DND-41 (cell line): ENCODE results near the gene RTN4RL2.

Source experiments
- ATAC-seq: fragments of 200-7000 bp; cut with Tn5 transposase; 3 replicates; pipeline ENCODE4 v1.9.1; 2021; ENCODE audit warnings: low read depth; ENCODE audit not compliant: insufficient read depth
- DNase-seq: peaks from one replicate; pipeline ENCODE4 v3.0.0-alpha.2; 2020
- H2AFZ ChIP-seq: 2 replicates; pipeline ENCODE4 v1.6.0; 2012; ENCODE audit warnings: low read depth, low read length
- H3K27ac ChIP-seq: 2 replicates; pipeline ENCODE4 v1.5.1; 2012; ENCODE audit warnings: low read length, inconsistent platforms
- H3K27me3 ChIP-seq: fragments of 200-600 bp; sonication (generic); 2 replicates; pipeline ENCODE4 v1.6.0; 2012; ENCODE audit warnings: low read length, mild to moderate bottlenecking, inconsistent platforms; ENCODE audit not compliant: insufficient read depth, poor library complexity
- H3K36me3 ChIP-seq: 2 replicates; pipeline ENCODE4 v1.5.1; 2012; ENCODE audit warnings: low read length, inconsistent platforms; ENCODE audit not compliant: insufficient read depth
- H3K4me1 ChIP-seq: 2 replicates; pipeline ENCODE4 v1.5.1; 2012; ENCODE audit warnings: mild to moderate bottlenecking, low read length; ENCODE audit not compliant: insufficient read depth
- H3K4me2 ChIP-seq: 2 replicates; pipeline ENCODE4 v1.6.0; 2012; ENCODE audit warnings: mild to moderate bottlenecking, moderate library complexity, low read length, inconsistent platforms; ENCODE audit not compliant: insufficient read depth
- H3K4me3 ChIP-seq, 2 experiments: fragments of 200-600 bp in 1 of 2; shearing (Covaris generic) in 1 of 2; 2 replicates each; pipeline ENCODE4 v1.5.1; 2012 to 2016; ENCODE audit warnings: inconsistent platforms in 2 of 2, low read length in 2 of 2, mild to moderate bottlenecking in 2 of 2, low read depth in 1 of 2, moderate library complexity in 1 of 2
- H3K79me2 ChIP-seq: 2 replicates; pipeline ENCODE4 v1.6.0; 2012; ENCODE audit warnings: low read length, inconsistent platforms; ENCODE audit not compliant: insufficient read depth
- H3K9ac ChIP-seq: 2 replicates; pipeline ENCODE4 v1.6.0; 2012; ENCODE audit warnings: low read depth, mild to moderate bottlenecking, inconsistent platforms, low read length, moderate library complexity
- H3K9me3 ChIP-seq: 2 replicates; pipeline ENCODE4 v1.5.1; 2012; ENCODE audit warnings: low read length, moderate library complexity, mild to moderate bottlenecking, inconsistent platforms; ENCODE audit not compliant: insufficient read depth, severe bottlenecking
- H4K20me1 ChIP-seq: 2 replicates; pipeline ENCODE4 v1.6.0; 2012; ENCODE audit warnings: low read length; ENCODE audit not compliant: insufficient read depth
- CTCF ChIP-seq: IDR thresholded peaks from 2 replicates; pipeline ENCODE4 v1.5.1; 2012; ENCODE audit warnings: borderline replicate concordance, low read length, moderate library complexity, mild to moderate bottlenecking; ENCODE audit not compliant: poor library complexity, severe bottlenecking; ENCODE audit errors: extremely low read depth
- EZH2 ChIP-seq: IDR thresholded peaks from 3 replicates; pipeline ENCODE4 v1.6.1; 2012; ENCODE audit warnings: borderline replicate concordance, low read depth, mild to moderate bottlenecking, moderate library complexity, low read length, inconsistent platforms; ENCODE audit not compliant: severe bottlenecking

The RTN4RL2 gene

GRCh38 chr11:57428643-57429042 lies 31.7 kb upstream of the RTN4RL2 start:
- Histone ChIP-seq H3K79me2 (peaks cover 25% of the 10 kb centered on the region), H3K9me3 (no peaks in the 10 kb centered on the region), H3K9ac (no peak overlapping the region), H4K20me1 (peaks cover 16% of the 10 kb centered on the region), H2AFZ (no peak overlapping the region), H3K27ac (no peak overlapping the region), H3K36me3 (peaks cover 20% of the 10 kb centered on the region), H3K4me2 (no peak overlapping the region), H3K4me1 (peaks cover 40% of the 10 kb centered on the region), H3K27me3 (no peaks in the 10 kb centered on the region), H3K4me3 (no peak overlapping the region)
- ATAC-seq (no peak), DNase-seq (no peak)
- TF ChIP-seq CTCF = no peak
- no peak for TF ChIP-seq EZH2

- Histone ChIP-seq H3K27me3 (peaks cover 3% of the 10 kb centered on the region), H3K4me1 (peaks cover 27% of the 10 kb centered on the region), H4K20me1 (peaks cover 7% of the 10 kb centered on the region; the same call in 1 of the 2 replicates), H3K4me3 (no peak overlapping the region), H2AFZ (no peak overlapping the region), H3K27ac (no peak overlapping the region), H3K9me3 (no peaks in the 10 kb centered on the region), H3K36me3 (peaks cover 11% of the 10 kb centered on the region), H3K9ac (no peak overlapping the region), H3K79me2 (peaks cover 16% of the 10 kb centered on the region), H3K4me2 (no peak overlapping the region)
- ATAC-seq = no peak
- DNase-seq = no peak
- TF ChIP-seq CTCF (no peak), EZH2 (no peak)
Observed at GRCh38 chr11:57429946-57430345, 30.4 kb upstream of the RTN4RL2 start.

GRCh38 chr11:57430952-57431351 lies 29.4 kb upstream of the RTN4RL2 start:
- no peak overlapping the region for H2AFZ ChIP-seq
- H3K27me3 ChIP-seq = peaks cover 3% of the 10 kb centered on the region
- ATAC-seq = no peak
- H3K4me1 ChIP-seq = peaks cover 17% of the 10 kb centered on the region
- H3K79me2 ChIP-seq = peaks cover 9% of the 10 kb centered on the region
- no peak overlapping the region for H3K27ac ChIP-seq
- no peak overlapping the region for H3K4me3 ChIP-seq
- DNase-seq = no peak
- TF ChIP-seq EZH2 (no peak), CTCF (no peak)
- no peak overlapping the region for H3K9ac ChIP-seq
- no peaks in the 10 kb centered on the region for H3K9me3 ChIP-seq
- peaks cover 3% of the 10 kb centered on the region for H3K36me3 ChIP-seq
- no peak overlapping the region for H3K4me2 ChIP-seq
- no peaks in the 10 kb centered on the region for H4K20me1 ChIP-seq

GRCh38 chr11:57432149-57432561 lies 28.2 kb upstream of the RTN4RL2 start:
- Histone ChIP-seq H3K4me2 (no peak overlapping the region), H3K27ac (no peak overlapping the region), H2AFZ (no peak overlapping the region), H3K9ac (no peak overlapping the region), H3K79me2 (no peaks in the 10 kb centered on the region), H3K4me1 (peaks cover 8% of the 10 kb centered on the region), H4K20me1 (no peaks in the 10 kb centered on the region), H3K36me3 (no peaks in the 10 kb centered on the region), H3K9me3 (no peaks in the 10 kb centered on the region), H3K27me3 (peaks cover 3% of the 10 kb centered on the region), H3K4me3 (no peak overlapping the region)
- ATAC-seq (no peak), DNase-seq (no peak)
- TF ChIP-seq CTCF = no peak
- TF ChIP-seq EZH2 = no peak
